Anterior cingulate cortex (tissue), 58 donors: ENCODE data around the gene ECT2L.

Experiments used
- DNase-seq, 58 donors: peaks; one replicate each; lab custom pipeline; 2025; lab: John Stamatoyannopoulos, UW

Gene ECT2L

GRCh38 chr6:138795809-138796603 is at the start of gene ECT2L:
TSS of gene ECT2L (plus strand) at chr6:138796087. CDS start at chr6:138813275, 17,188 bp downstream.
- DNase-seq = peak in 3 of 58 donors; percentile 6 to 23 (median 6)

- DNase-seq = no peak
Observed at GRCh38 chr6:138752017-138752416, 43.9 kb upstream of the ECT2L start.

- DNase-seq = no peak
Observed at GRCh38 chr6:138757136-138757535, 38.8 kb upstream of the ECT2L start.

DNA sequence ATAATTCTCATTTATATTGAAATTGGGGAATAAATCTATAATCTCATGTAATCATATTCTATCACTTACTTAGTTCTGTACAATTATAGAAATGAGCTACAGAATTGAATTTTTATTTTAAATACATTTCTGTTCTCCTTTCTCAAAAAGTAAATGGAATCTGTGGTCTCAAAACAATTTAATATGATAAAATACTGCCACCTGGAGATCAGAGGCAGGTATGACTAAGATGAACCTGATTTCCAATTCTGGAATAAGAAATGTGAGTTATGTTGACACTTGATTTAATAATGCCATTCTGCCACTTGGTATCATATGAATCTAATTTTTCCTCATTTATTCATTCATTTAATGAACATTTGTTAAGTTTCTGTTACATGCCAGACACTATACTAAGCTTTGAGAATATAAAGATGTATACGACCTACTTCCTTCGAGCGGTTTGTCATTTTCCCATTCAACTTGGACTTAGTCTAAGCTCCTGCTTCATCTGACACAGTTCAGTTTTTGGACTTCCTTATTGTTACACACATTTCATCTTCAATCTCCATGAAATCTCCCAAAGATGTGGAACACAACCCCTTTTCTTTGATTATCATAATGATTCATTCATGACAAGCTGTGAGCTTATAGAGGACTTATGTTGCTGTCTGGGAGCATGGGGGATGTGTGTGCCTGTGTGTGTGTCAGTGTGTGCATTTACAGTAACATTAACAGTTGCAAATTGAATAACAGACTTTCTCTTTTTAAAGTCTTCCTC is 29.8 kb upstream of the ECT2L start:
- peak in 2 of 58 donors; percentile 2 to 11 for DNase-seq

GRCh38 chr6:138769102-138769676 is 26.7 kb upstream of the ECT2L start:
- DNase-seq = no peak

DNA sequence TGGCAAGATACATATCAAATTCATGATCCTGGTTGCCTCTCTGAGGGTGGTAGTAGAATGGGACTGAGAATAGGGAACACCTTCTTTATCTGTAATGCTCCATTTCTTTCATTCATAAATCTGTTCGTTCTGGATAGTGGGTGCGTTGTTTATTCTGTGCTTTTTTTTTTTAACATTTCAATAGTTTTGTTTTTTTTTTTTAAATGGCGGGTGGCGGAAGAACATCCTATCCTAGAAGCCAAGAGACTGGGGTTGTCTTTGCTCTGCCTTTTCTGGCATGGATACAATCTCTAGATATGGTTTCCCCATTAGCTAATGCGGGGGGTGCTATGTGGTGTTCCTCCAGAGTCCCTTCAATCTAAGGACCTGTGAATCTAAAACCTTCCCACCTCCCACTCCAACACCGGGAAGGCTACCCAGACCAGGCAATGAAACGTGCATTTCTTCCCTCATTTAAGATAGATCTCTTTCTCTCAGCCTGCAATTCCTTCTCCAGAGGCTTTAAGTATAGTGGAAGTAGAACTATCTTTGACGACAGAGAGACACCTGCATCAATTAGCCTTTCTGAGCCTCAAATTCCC is 23.2 kb upstream of the ECT2L start:
- DNase-seq = peak in 1 of 58 donors; percentile 8

- peak; percentile 81 to 100 (median 96) for DNase-seq
Observed at GRCh38 chr6:138773177-138774091, 22.5 kb upstream of the ECT2L start, which contains the start of gene CCDC28A. TSS of gene CCDC28A (plus strand) at chr6:138773769. CDS start at chr6:138776121, 2,352 bp downstream.

- DNase-seq = peak in 11 of 58 donors; percentile 1 to 44 (median 3)
Observed at GRCh38 chr6:138774370-138774769, 21.5 kb upstream of the ECT2L start.

GRCh38 chr6:138776659-138777058 is 19.2 kb upstream of the ECT2L start:
- DNase-seq = no peak

DNA sequence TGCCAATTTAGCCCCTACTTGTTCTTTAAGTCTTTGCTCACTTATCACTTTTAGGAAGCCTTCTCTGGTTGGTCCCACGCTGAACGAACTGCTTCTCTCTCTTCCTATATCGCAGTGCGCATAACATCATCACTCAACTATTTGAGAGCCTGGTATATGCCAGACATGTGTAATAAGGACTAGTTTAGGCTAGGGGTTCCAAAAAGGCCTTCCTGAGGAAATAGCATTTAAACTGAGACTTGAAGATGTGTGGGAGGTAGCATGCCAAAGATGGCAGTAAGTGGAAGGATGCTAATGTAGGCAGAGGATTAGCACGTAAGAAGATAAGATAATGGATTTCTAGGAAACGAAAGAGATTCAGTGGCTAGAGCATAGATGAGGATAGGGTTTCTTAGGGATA is 17.6 kb upstream of the ECT2L start:
- no peak for DNase-seq

- DNase-seq = no peak
Observed at GRCh38 chr6:138782243-138782642, 13.6 kb upstream of the ECT2L start.

DNA sequence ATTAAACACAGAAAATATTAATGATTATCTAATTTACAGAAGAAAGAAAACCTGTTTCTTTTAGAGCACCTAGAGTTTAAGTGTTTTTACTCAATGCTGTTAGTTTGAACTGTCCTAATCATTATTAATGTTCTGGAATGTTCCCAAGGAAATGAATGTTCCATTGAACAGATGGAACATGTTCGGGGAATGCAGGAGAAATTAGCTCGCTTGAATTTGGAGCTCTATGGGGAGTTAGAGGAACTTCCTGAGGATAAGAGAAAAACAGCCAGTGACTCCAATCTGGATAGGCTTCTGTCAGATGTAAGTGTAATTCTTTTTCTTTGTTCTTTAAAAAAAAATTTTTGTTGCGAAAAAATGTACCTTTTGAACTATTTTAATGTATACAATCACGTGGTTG is 10.8 kb upstream of the ECT2L start:
- DNase-seq = no peak

GRCh38 chr6:138785980-138786379 is 9.9 kb upstream of the ECT2L start:
- DNase-seq = peak in 28 of 58 donors; percentile 2 to 65 (median 19)

- no peak for DNase-seq
Observed at GRCh38 chr6:138787138-138787537, 8.7 kb upstream of the ECT2L start.

GRCh38 chr6:138796771-138797170 is 884 bp downstream of the ECT2L start:
- DNase-seq = no peak

DNA sequence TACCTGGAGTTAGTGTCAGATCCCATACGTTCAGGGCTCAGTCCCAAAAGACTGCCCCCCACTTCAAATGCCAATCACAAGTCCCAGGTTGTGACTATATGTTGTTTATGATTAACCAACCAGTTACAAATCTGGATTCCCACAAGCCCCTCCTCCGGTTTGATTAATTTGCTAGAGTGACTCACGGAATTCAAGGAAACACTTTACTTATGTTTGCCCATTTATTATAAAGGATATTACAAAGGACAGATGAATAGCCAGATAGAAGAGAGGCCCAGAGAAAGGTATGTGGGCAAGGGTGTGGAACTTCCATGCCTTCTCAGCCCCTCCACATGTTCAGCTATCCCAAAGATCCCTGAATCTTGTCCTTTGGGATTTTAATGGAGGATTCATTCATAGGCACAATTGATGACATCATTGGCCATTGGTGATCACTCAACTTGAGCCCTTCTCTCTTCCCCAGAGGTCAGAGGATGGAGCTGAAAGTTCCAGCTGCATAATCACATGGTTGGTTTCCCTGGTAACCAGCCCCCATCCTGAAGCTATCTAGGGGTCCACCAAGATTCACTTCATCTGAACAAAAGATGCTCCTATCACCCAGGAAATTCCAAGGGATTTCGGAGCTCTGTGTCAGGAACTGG is 2.0 kb downstream of the ECT2L start:
- no peak for DNase-seq

DNA sequence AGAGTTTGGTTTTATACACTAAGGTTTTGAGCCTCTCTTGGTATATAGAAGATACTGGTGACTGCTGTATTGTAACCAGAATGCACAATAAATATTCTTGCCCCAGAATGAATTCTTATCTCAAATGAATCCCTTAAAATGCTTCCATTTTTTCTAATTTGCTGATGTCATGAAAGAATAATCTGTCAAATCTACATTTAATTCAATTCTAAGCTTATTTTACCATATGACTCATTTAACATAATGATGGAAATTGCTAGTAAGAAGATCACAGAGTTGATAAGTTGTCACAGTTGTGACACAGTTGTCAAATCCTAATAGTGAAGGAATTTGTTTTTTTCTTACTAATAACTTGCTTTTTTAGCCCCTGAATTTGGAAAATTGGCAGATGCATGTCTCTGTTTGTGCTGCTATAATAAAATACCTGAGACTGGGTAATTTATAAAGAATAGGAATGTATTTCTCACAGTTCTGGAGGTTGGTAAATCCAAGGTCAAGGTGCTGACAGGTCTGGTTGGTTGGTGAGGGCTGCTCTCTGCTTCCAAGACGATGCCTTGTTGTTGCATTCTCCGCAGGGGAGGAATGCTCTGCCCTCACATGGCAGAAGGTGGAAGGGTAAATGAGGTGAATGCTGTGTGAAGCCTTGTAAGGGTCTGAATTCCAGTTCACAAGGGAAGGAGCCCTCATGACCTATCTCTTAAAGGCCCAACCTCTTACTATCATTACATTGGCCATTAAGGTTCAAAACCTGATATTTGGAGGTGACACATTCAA is 4.7 kb downstream of the ECT2L start:
- DNase-seq = no peak

DNA sequence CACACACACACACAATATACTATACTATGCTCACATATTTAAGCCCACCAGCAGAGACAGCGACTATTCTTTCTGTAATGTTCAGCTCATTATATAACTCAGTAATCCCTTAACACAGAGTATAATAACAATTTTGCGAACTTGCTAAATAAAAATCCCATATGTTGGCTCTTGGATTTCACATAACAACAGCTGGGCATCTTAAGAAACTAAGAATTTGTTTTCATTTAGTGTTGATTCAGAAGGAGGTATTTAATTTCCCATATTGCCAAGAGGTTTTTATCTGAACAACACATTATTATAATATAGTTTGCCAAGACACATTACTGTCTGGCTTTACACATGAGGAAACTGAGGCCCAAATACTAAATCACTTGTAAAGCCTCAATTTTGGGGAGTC is 7.4 kb downstream of the ECT2L start:
- DNase-seq = no peak
